Peyer's patch (tissue), 4 donors: ENCODE data around the gene UVSSA.

ENCODE experiments used
- POLR2A ChIP-seq, 2 donors: fragments of 450-650 bp; IDR thresholded peaks; one replicate each; pipeline ENCODE4 v1.5.1; 2017; ENCODE audit warnings: antibody characterized with exemption in 2 of 2, mild to moderate bottlenecking in 2 of 2, moderate library complexity in 2 of 2
- TF ChIP-seq, protein P1 (sequence below), 6 experiments: fragments of 450-650 bp in 4 of 6; fragments of 200-600 bp in 2 of 6; sonication (generic) in 1 of 6; IDR thresholded peaks; one replicate each; pipeline ENCODE4 v1.5.1; 2017 to 2019; ENCODE audit warnings: antibody characterized with exemption in 6 of 6, mild to moderate bottlenecking in 3 of 6, moderate library complexity in 1 of 6

- TF ChIP-seq, protein P1, sequence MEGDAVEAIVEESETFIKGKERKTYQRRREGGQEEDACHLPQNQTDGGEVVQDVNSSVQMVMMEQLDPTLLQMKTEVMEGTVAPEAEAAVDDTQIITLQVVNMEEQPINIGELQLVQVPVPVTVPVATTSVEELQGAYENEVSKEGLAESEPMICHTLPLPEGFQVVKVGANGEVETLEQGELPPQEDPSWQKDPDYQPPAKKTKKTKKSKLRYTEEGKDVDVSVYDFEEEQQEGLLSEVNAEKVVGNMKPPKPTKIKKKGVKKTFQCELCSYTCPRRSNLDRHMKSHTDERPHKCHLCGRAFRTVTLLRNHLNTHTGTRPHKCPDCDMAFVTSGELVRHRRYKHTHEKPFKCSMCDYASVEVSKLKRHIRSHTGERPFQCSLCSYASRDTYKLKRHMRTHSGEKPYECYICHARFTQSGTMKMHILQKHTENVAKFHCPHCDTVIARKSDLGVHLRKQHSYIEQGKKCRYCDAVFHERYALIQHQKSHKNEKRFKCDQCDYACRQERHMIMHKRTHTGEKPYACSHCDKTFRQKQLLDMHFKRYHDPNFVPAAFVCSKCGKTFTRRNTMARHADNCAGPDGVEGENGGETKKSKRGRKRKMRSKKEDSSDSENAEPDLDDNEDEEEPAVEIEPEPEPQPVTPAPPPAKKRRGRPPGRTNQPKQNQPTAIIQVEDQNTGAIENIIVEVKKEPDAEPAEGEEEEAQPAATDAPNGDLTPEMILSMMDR (IDR thresholded peaks at IDR 0.05) = no peak
- no peak for TF ChIP-seq POLR2A (IDR thresholded peaks at IDR 0.05)
Observed at GRCh38 chr4:1413204-1413663, 66.2 kb downstream of the UVSSA start.
